H9 (cell line): Measurements from ENCODE around the gene B3GNT5. TPM values are rescaled to one million over a fixed set of nuclear protein-coding genes. Genes with fewer than 3 reads are reported as not detected.

Experiments used
- DNase-seq: peaks from one replicate; pipeline ENCODE4 v3.0.0-alpha.2; 2017
- H2AFZ ChIP-seq: one replicate; pipeline ENCODE4 v1.6.1; 2013; ENCODE audit warnings: mild to moderate bottlenecking, low read length, control low read depth, moderate library complexity
- H2AK5ac ChIP-seq: 2 replicates; pipeline ENCODE4 v1.6.1; 2013; ENCODE audit warnings: low read length, control low read depth, mixed read lengths; ENCODE audit not compliant: insufficient read length
- H2BK120ac ChIP-seq: one replicate; pipeline ENCODE4 v1.6.1; 2013; ENCODE audit warnings: low read depth, mild to moderate bottlenecking, low read length, control low read depth, inconsistent platforms; ENCODE audit not compliant: poor library complexity, severe bottlenecking
- H2BK12ac ChIP-seq: 2 replicates; pipeline ENCODE4 v1.6.1; 2013; ENCODE audit warnings: low read length, control low read depth, mixed read lengths, low read depth; ENCODE audit not compliant: insufficient read length
- H2BK15ac ChIP-seq: 2 replicates; pipeline ENCODE4 v1.6.1; 2013; ENCODE audit warnings: low read depth, low read length, control low read depth
- H2BK20ac ChIP-seq: one replicate; pipeline ENCODE4 v1.6.1; 2013; ENCODE audit warnings: low read depth, mild to moderate bottlenecking, low read length, control low read depth, inconsistent platforms; ENCODE audit not compliant: poor library complexity, severe bottlenecking
- H2BK5ac ChIP-seq: 2 replicates; pipeline ENCODE4 v1.6.1; 2013; ENCODE audit warnings: low read length, control low read depth, mixed read lengths; ENCODE audit not compliant: insufficient read length
- H3K14ac ChIP-seq: 2 replicates; pipeline ENCODE4 v1.6.1; 2013; ENCODE audit warnings: low read length, control low read depth; ENCODE audit not compliant: insufficient read depth
- H3K18ac ChIP-seq: 2 replicates; pipeline ENCODE4 v1.6.1; 2013; ENCODE audit warnings: low read depth, mild to moderate bottlenecking, mixed read lengths, low read length, control low read depth; ENCODE audit not compliant: insufficient read length
- H3K23ac ChIP-seq: 2 replicates; pipeline ENCODE4 v1.6.1; 2013; ENCODE audit warnings: low read length, control low read depth, mixed read lengths, low read depth; ENCODE audit not compliant: insufficient read length
- H3K23me2 ChIP-seq: 2 replicates; pipeline ENCODE4 v1.6.1; 2013; ENCODE audit warnings: low read depth, mild to moderate bottlenecking, mixed read lengths, low read length, control low read depth; ENCODE audit not compliant: insufficient read length, poor library complexity, severe bottlenecking
- H3K27ac ChIP-seq: 2 replicates; pipeline ENCODE4 v1.5.1; 2013; ENCODE audit warnings: low read length, control low read depth, mixed read lengths, low read depth; ENCODE audit not compliant: insufficient read length
- H3K27me3 ChIP-seq: 2 replicates; pipeline ENCODE4 v1.6.1; 2013; ENCODE audit warnings: low read length, control low read depth, inconsistent platforms; ENCODE audit not compliant: insufficient read depth
- H3K4ac ChIP-seq: 2 replicates; pipeline ENCODE4 v1.6.1; 2013; ENCODE audit warnings: low read depth, mild to moderate bottlenecking, control low read depth, inconsistent platforms, low read length, moderate library complexity
- H3K4me1 ChIP-seq: 2 replicates; pipeline ENCODE4 v1.6.1; 2013; ENCODE audit warnings: low read length, control low read depth, inconsistent platforms; ENCODE audit not compliant: insufficient read depth
- H3K4me2 ChIP-seq: 2 replicates; pipeline ENCODE4 v1.6.1; 2013; ENCODE audit warnings: low read length, control low read depth, mixed read lengths; ENCODE audit not compliant: insufficient read length, insufficient read depth
- H3K56ac ChIP-seq: 2 replicates; pipeline ENCODE4 v1.6.1; 2013; ENCODE audit warnings: low read depth, mild to moderate bottlenecking, mixed read lengths, low read length, control low read depth; ENCODE audit not compliant: insufficient read length
- H3K79me1 ChIP-seq: 2 replicates; pipeline ENCODE4 v1.6.1; 2013; ENCODE audit warnings: low read depth, mild to moderate bottlenecking, moderate library complexity, low read length, control low read depth, inconsistent platforms; ENCODE audit not compliant: insufficient read depth, poor library complexity, severe bottlenecking
- H3K79me2 ChIP-seq: 2 replicates; pipeline ENCODE4 v1.6.1; 2013; ENCODE audit warnings: low read length, control low read depth, inconsistent platforms; ENCODE audit not compliant: insufficient read depth
- H3K9ac ChIP-seq: 2 replicates; pipeline ENCODE4 v1.6.1; 2013; ENCODE audit warnings: low read length, control low read depth, mixed read lengths; ENCODE audit not compliant: insufficient read length; ENCODE audit errors: extremely low read depth
- H3K9me3 ChIP-seq: one replicate; pipeline ENCODE4 v1.6.1; 2013; ENCODE audit warnings: low read depth, low read length, inconsistent platforms; ENCODE audit not compliant: control insufficient read depth
- H3T11ph ChIP-seq: one replicate; pipeline ENCODE4 v1.6.1; 2013; ENCODE audit warnings: mild to moderate bottlenecking, low read length, control low read depth, inconsistent platforms
- H4K20me1 ChIP-seq: one replicate; pipeline ENCODE4 v1.6.1; 2013; ENCODE audit not compliant: control insufficient read depth, insufficient read length, insufficient read depth
- H4K5ac ChIP-seq: 2 replicates; pipeline ENCODE4 v1.6.1; 2013; ENCODE audit warnings: low read depth, mild to moderate bottlenecking, mixed read lengths, low read length, control low read depth; ENCODE audit not compliant: insufficient read length
- H4K8ac ChIP-seq: replicated peaks from 2 replicates; pipeline ENCODE4 v1.6.1; 2013; ENCODE audit warnings: low read length, control low read depth, mixed read lengths, low read depth; ENCODE audit not compliant: insufficient read length
- H4K91ac ChIP-seq: 2 replicates; pipeline ENCODE4 v1.6.1; 2013; ENCODE audit warnings: low read depth, mild to moderate bottlenecking, moderate library complexity, mixed read lengths, low read length, control low read depth; ENCODE audit not compliant: insufficient read length
- H3K27ac Mint-ChIP-seq, 3 experiments: 2 replicates in 2 of 3; 3 replicates in 1 of 3; pipeline ENCODE4 v1.8.0; 2020 to 2021; ENCODE audit warnings: mixed read lengths in 3 of 3, mild to moderate bottlenecking in 1 of 3, moderate library complexity in 1 of 3
- H3K27me3 Mint-ChIP-seq: 2 replicates; pipeline ENCODE4 v1.8.0; 2021; ENCODE audit warnings: low read depth, mild to moderate bottlenecking, moderate library complexity, mixed read lengths
- H3K36me3 Mint-ChIP-seq, 3 experiments: 2 replicates in 2 of 3; 3 replicates in 1 of 3; pipeline ENCODE4 v1.8.0; 2020 to 2021; ENCODE audit warnings: low read depth in 3 of 3, mixed read lengths in 3 of 3; ENCODE audit not compliant: insufficient read depth in 1 of 3
- H3K4me1 Mint-ChIP-seq, 2 experiments: 2 replicates each; pipeline ENCODE4 v1.8.0; 2020; ENCODE audit warnings: mixed read lengths in 2 of 2
- H3K4me3 Mint-ChIP-seq, 2 experiments: 2 replicates in 1 of 2; 3 replicates in 1 of 2; pipeline ENCODE4 v1.8.0; 2020 to 2021; ENCODE audit warnings: mild to moderate bottlenecking in 2 of 2, mixed read lengths in 2 of 2, moderate library complexity in 1 of 2
- H3K9me3 Mint-ChIP-seq, 2 experiments: 2 replicates in 1 of 2; 3 replicates in 1 of 2; pipeline ENCODE4 v1.8.0; 2020; ENCODE audit warnings: mild to moderate bottlenecking in 2 of 2, mixed read lengths in 2 of 2, moderate library complexity in 1 of 2
- WGBS: extraction: QIAGEN DNeasy Blood & Tissue Kit; methylation state at CpG from one replicate; pipeline ENCODE4 v1.1.7; 2013; ENCODE audit warnings: missing lambda C conversion rate, low lambda C conversion rate, mixed read lengths; ENCODE audit not compliant: insufficient read length; ENCODE audit errors: extremely low coverage; 5-methylcytosine and 5-hydroxymethylcytosine counted together
- total RNA-seq: library from RNA; stranded (reverse); gene quantifications from 2 replicates; pipeline ENCODE4 v1.2.1, GENCODE V29; 2021
- TF ChIP-seq, protein P1 (sequence below): fragments of 200-600 bp; sonication (generic); conservative IDR thresholded peaks from 3 replicates; pipeline ENCODE4 v1.8.0; 2021; ENCODE audit warnings: antibody characterized with exemption, mild to moderate bottlenecking

The B3GNT5 gene
- total RNA-seq, 1 experiment from 2014 or later = 7.3 TPM

DNA sequence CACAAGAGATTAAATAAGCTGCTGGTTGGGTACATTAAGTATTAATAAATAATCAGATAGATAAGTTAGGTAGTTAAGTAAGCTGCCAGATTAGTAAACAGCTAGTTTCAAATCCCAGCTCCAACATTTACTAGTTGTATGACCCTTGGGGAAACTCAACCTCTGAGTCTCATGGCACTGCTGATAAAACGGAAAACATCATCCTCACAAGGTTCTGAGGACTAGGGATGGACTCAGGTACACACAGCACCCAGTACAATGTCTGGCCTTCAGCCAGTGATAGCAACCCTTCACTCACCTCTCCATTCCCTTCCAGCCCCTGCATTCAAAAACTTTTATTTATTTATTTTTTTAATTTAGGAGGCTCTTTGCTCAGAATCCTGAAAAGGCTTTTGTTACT lies 32.3 kb downstream of the B3GNT5 start:
- no peaks in the 10 kb centered on the region; a peak in 2 of 7 replicates for H3K36me3 Mint-ChIP-seq
- Histone ChIP-seq H3K4me1 (no peaks in the 10 kb centered on the region; the same call in 1 of the 2 replicates), H3K79me2 (no peaks in the 10 kb centered on the region), H2AFZ (no peak overlapping the region), H4K91ac (no peak overlapping the region), H3K23ac (no peak overlapping the region), H3K79me1 (no peaks in the 10 kb centered on the region), H2BK12ac (no peak overlapping the region), H2BK120ac (no peak overlapping the region), H3K4me2 (no peak overlapping the region), H3K27me3 (no peaks in the 10 kb centered on the region), H3K4ac (no peak overlapping the region), H2BK15ac (no peak overlapping the region), H3K9me3 (no peaks in the 10 kb centered on the region), H2BK5ac (no peak overlapping the region), H3K18ac (no peak overlapping the region), H3K56ac (no peak overlapping the region), H3K9ac (no peak overlapping the region), H4K8ac (no peak overlapping the region), H2BK20ac (no peak overlapping the region), H3K14ac (no peak overlapping the region), H4K5ac (no peak overlapping the region), H3K27ac (no peak overlapping the region), H4K20me1 (no peaks in the 10 kb centered on the region), H3T11ph (no peak overlapping the region), H3K23me2 (no peaks in the 10 kb centered on the region), H2AK5ac (no peak overlapping the region)
- no CpG with 5 or more reads among the region's 1 CpG for WGBS
- H3K9me3 Mint-ChIP-seq = no peaks in the 10 kb centered on the region
- H3K27me3 Mint-ChIP-seq = no peaks in the 10 kb centered on the region
- DNase-seq = no peak
- no peak overlapping the region for H3K27ac Mint-ChIP-seq
- no peak overlapping the region for H3K4me3 Mint-ChIP-seq
- TF ChIP-seq, protein P1, sequence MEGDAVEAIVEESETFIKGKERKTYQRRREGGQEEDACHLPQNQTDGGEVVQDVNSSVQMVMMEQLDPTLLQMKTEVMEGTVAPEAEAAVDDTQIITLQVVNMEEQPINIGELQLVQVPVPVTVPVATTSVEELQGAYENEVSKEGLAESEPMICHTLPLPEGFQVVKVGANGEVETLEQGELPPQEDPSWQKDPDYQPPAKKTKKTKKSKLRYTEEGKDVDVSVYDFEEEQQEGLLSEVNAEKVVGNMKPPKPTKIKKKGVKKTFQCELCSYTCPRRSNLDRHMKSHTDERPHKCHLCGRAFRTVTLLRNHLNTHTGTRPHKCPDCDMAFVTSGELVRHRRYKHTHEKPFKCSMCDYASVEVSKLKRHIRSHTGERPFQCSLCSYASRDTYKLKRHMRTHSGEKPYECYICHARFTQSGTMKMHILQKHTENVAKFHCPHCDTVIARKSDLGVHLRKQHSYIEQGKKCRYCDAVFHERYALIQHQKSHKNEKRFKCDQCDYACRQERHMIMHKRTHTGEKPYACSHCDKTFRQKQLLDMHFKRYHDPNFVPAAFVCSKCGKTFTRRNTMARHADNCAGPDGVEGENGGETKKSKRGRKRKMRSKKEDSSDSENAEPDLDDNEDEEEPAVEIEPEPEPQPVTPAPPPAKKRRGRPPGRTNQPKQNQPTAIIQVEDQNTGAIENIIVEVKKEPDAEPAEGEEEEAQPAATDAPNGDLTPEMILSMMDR = no peak
- H3K4me1 Mint-ChIP-seq = peaks cover 7 to 8% of the 10 kb centered on the region in 2 experiments
